Measurements from ENCODE around the gene SLC8A1. TPM values are rescaled to one million over a fixed set of nuclear protein-coding genes. Genes with fewer than 3 reads are reported as not detected.

SLC8A1 gene
- total RNA-seq, 1 donor from 2014 or later, result 5.6 TPM

- peaks cover 0 to 2% of the 10 kb centered on the region in 2 donors for H3K4me1 ChIP-seq
- H3K36me3 ChIP-seq, result no peaks in the 10 kb centered on the region
- H3K27me3 ChIP-seq, result no peaks in the 10 kb centered on the region
- no peak for TF ChIP-seq CTCF (IDR thresholded peaks at IDR 0.05)
- H3K4me3 ChIP-seq, result no peak overlapping the region
- H3K27ac ChIP-seq, result no peak overlapping the region
- intact Hi-C loops (cut with DNase I), result no loop called here
- no peaks in the 10 kb centered on the region for H3K9me3 ChIP-seq
- DNase-seq (ENCODE audit: low spot score in 2 of 2), result no peak
These were observed 130.1 kb downstream of the SLC8A1 start for GRCh38 chr2:40321822-40322221.

GRCh38 chr2:40321016-40321623 is 130.8 kb downstream of the SLC8A1 start:
- no peak for TF ChIP-seq CTCF (IDR thresholded peaks at IDR 0.05)
- intact Hi-C loops (cut with DNase I), result no loop called here
- Histone ChIP-seq H3K36me3 (no peaks in the 10 kb centered on the region), H3K4me3 (no peak overlapping the region), H3K27me3 (no peaks in the 10 kb centered on the region), H3K9me3 (no peaks in the 10 kb centered on the region), H3K27ac (no peak overlapping the region), H3K4me1 (peaks cover 0 to 4% of the 10 kb centered on the region in 2 donors)
- DNase-seq (ENCODE audit: low spot score in 2 of 2), result no peak

GRCh38 chr2:40318921-40319320 is 133.0 kb downstream of the SLC8A1 start:
- no peak overlapping the region for H3K27ac ChIP-seq
- peaks cover 0 to 7% of the 10 kb centered on the region in 2 donors for H3K4me1 ChIP-seq
- H3K9me3 ChIP-seq, result no peaks in the 10 kb centered on the region
- no peak overlapping the region for H3K4me3 ChIP-seq
- no peak for DNase-seq (ENCODE audit: low spot score in 2 of 2)
- H3K36me3 ChIP-seq, result no peaks in the 10 kb centered on the region
- no peak for TF ChIP-seq CTCF (IDR thresholded peaks at IDR 0.05)
- intact Hi-C loops (cut with DNase I), result no loop called here
- no peaks in the 10 kb centered on the region for H3K27me3 ChIP-seq

GRCh38 chr2:40317761-40318160 is 134.1 kb downstream of the SLC8A1 start:
- DNase-seq (ENCODE audit: low spot score in 2 of 2), result no peak
- Histone ChIP-seq H3K4me1 (peaks cover 0 to 7% of the 10 kb centered on the region in 2 donors), H3K27me3 (no peaks in the 10 kb centered on the region), H3K27ac (no peak overlapping the region), H3K4me3 (no peak overlapping the region), H3K9me3 (no peaks in the 10 kb centered on the region), H3K36me3 (no peaks in the 10 kb centered on the region)
- intact Hi-C loops (cut with DNase I), result no loop called here
- no peak for TF ChIP-seq CTCF (IDR thresholded peaks at IDR 0.05)

- Histone ChIP-seq H3K27me3 (no peaks in the 10 kb centered on the region), H3K36me3 (no peaks in the 10 kb centered on the region), H3K27ac (no peak overlapping the region), H3K4me3 (no peak overlapping the region), H3K9me3 (no peaks in the 10 kb centered on the region), H3K4me1 (peaks cover 0 to 7% of the 10 kb centered on the region in 2 donors)
- intact Hi-C loops (cut with DNase I), result no loop called here
- TF ChIP-seq CTCF (IDR thresholded peaks at IDR 0.05), result no peak
- DNase-seq (ENCODE audit: low spot score in 2 of 2), result no peak
These were observed 134.8 kb downstream of the SLC8A1 start for GRCh38 chr2:40317046-40317445.

- H3K36me3 ChIP-seq, result no peaks in the 10 kb centered on the region
- peaks cover 0 to 7% of the 10 kb centered on the region in 2 donors for H3K4me1 ChIP-seq
- no peak overlapping the region for H3K4me3 ChIP-seq
- intact Hi-C loops (cut with DNase I), result no loop called here
- no peak for TF ChIP-seq CTCF (IDR thresholded peaks at IDR 0.05)
- no peaks in the 10 kb centered on the region for H3K9me3 ChIP-seq
- H3K27me3 ChIP-seq, result no peaks in the 10 kb centered on the region
- H3K27ac ChIP-seq, result no peak overlapping the region
- DNase-seq (ENCODE audit: low spot score in 2 of 2), result no peak
These were observed 135.3 kb downstream of the SLC8A1 start for GRCh38 chr2:40316620-40317019.
